HUES48 (cell line): ENCODE results near the gene GPD1.

Source experiments
- H3K27ac ChIP-seq: one replicate; pipeline ENCODE4 v1.7.0; 2013; ENCODE audit warnings: low read depth, low read length, inconsistent platforms
- H3K27me3 ChIP-seq: 2 replicates; pipeline ENCODE4 v1.6.1; 2013; ENCODE audit warnings: mild to moderate bottlenecking, low read length; ENCODE audit not compliant: control insufficient read depth, insufficient read depth
- H3K36me3 ChIP-seq: 2 replicates; pipeline ENCODE4 v1.6.1; 2013; ENCODE audit warnings: low read length; ENCODE audit not compliant: control insufficient read depth, insufficient read depth
- H3K4me1 ChIP-seq: 2 replicates; pipeline ENCODE4 v1.6.1; 2013; ENCODE audit warnings: mild to moderate bottlenecking, low read length; ENCODE audit not compliant: control insufficient read depth, insufficient read depth
- H3K4me3 ChIP-seq: 2 replicates; pipeline ENCODE4 v1.5.1; 2013; ENCODE audit warnings: mild to moderate bottlenecking, low read depth, low read length
- H3K9ac ChIP-seq: 2 replicates; pipeline ENCODE4 v1.6.1; 2013; ENCODE audit warnings: mild to moderate bottlenecking, low read depth, low read length, moderate library complexity
- H3K9me3 ChIP-seq: 2 replicates; pipeline ENCODE4 v1.6.1; 2013; ENCODE audit warnings: low read length; ENCODE audit not compliant: control insufficient read depth, insufficient read depth

The GPD1 gene

GRCh38 chr12:50103767-50104321, at the start of gene GPD1:
GPD1 (plus strand) TSS chr12:50104008; CDS start chr12:50104051, 43 bp downstream.
- H3K27me3 ChIP-seq = no peaks in the 10 kb centered on the region
- no peak within 1 kb of the TSS for H3K9ac ChIP-seq
- peaks cover 11% of the 10 kb centered on the region; the same call in 1 of the 2 replicates for H3K4me1 ChIP-seq
- no peak within 1 kb of the TSS for H3K27ac ChIP-seq
- peaks cover 25% of the 10 kb centered on the region for H3K36me3 ChIP-seq
- H3K9me3 ChIP-seq = no peaks in the 10 kb centered on the region
- no peak within 1 kb of the TSS for H3K4me3 ChIP-seq

GRCh38 chr12:50055831-50056638, 47.8 kb upstream of the GPD1 start:
- H3K36me3 ChIP-seq = no peaks in the 10 kb centered on the region
- peaks cover 15% of the 10 kb centered on the region; the same call in 1 of the 2 replicates for H3K4me1 ChIP-seq
- no peak overlapping the region for H3K9ac ChIP-seq
- H3K27ac ChIP-seq = no peak overlapping the region
- no peaks in the 10 kb centered on the region for H3K9me3 ChIP-seq
- H3K4me3 ChIP-seq = peak overlapping the region; percentile 79
- H3K27me3 ChIP-seq = peaks cover 98% of the 10 kb centered on the region

- no peaks in the 10 kb centered on the region for H3K9me3 ChIP-seq
- no peaks in the 10 kb centered on the region for H3K36me3 ChIP-seq
- no peak overlapping the region for H3K9ac ChIP-seq
- H3K27me3 ChIP-seq = peaks cover 98% of the 10 kb centered on the region
- H3K4me3 ChIP-seq = peak overlapping the region; percentile 79
- H3K4me1 ChIP-seq = peaks cover 11% of the 10 kb centered on the region; the same call in 1 of the 2 replicates
- no peak overlapping the region for H3K27ac ChIP-seq
Measured at GRCh38 chr12:50056639-50056976, 47.2 kb upstream of the GPD1 start.

GRCh38 chr12:50057000-50057841, 46.6 kb upstream of the GPD1 start, which contains the start of gene ASIC1:
ASIC1 (plus strand) TSS chr12:50057596; CDS start chr12:50058767, 1,171 bp downstream.
- Histone ChIP-seq H3K4me1 (peaks cover 10% of the 10 kb centered on the region; the same call in 1 of the 2 replicates), H3K27me3 (peaks cover 97% of the 10 kb centered on the region), H3K36me3 (no peaks in the 10 kb centered on the region), H3K9me3 (no peaks in the 10 kb centered on the region), H3K27ac (no peak within 1 kb of the TSS), H3K4me3 (peak within 1 kb of the TSS; percentile 79), H3K9ac (no peak within 1 kb of the TSS)

GRCh38 chr12:50057896-50058670, 45.7 kb upstream of the GPD1 start:
- H3K9me3 ChIP-seq = no peaks in the 10 kb centered on the region
- peaks cover 10% of the 10 kb centered on the region; the same call in 1 of the 2 replicates for H3K4me1 ChIP-seq
- no peak overlapping the region for H3K9ac ChIP-seq
- H3K36me3 ChIP-seq = no peaks in the 10 kb centered on the region
- H3K27me3 ChIP-seq = peaks cover 91% of the 10 kb centered on the region
- peak overlapping the region; percentile 79; the same call in 1 of the 2 replicates for H3K4me3 ChIP-seq
- no peak overlapping the region for H3K27ac ChIP-seq

- no peaks in the 10 kb centered on the region for H3K9me3 ChIP-seq
- H3K36me3 ChIP-seq = no peaks in the 10 kb centered on the region
- peaks cover 10% of the 10 kb centered on the region; the same call in 1 of the 2 replicates for H3K4me1 ChIP-seq
- no peak overlapping the region for H3K4me3 ChIP-seq
- no peak overlapping the region for H3K9ac ChIP-seq
- H3K27me3 ChIP-seq = peaks cover 83% of the 10 kb centered on the region
- no peak overlapping the region for H3K27ac ChIP-seq
Measured at GRCh38 chr12:50058743-50059312, 45.0 kb upstream of the GPD1 start.

GRCh38 chr12:50059440-50060119, 44.2 kb upstream of the GPD1 start:
- Histone ChIP-seq H3K4me3 (no peak overlapping the region), H3K4me1 (peaks cover 10% of the 10 kb centered on the region; the same call in 1 of the 2 replicates), H3K27me3 (peaks cover 77% of the 10 kb centered on the region), H3K36me3 (no peaks in the 10 kb centered on the region), H3K9ac (no peak overlapping the region), H3K27ac (no peak overlapping the region), H3K9me3 (no peaks in the 10 kb centered on the region)

GRCh38 chr12:50060120-50060468, 43.7 kb upstream of the GPD1 start:
- H3K27ac ChIP-seq = no peak overlapping the region
- H3K9ac ChIP-seq = no peak overlapping the region
- no peak overlapping the region for H3K4me3 ChIP-seq
- H3K36me3 ChIP-seq = no peaks in the 10 kb centered on the region
- no peaks in the 10 kb centered on the region for H3K9me3 ChIP-seq
- peaks cover 10% of the 10 kb centered on the region; the same call in 1 of the 2 replicates for H3K4me1 ChIP-seq
- H3K27me3 ChIP-seq = peaks cover 72% of the 10 kb centered on the region

- no peaks in the 10 kb centered on the region for H3K36me3 ChIP-seq
- no peak overlapping the region for H3K27ac ChIP-seq
- H3K9me3 ChIP-seq = no peaks in the 10 kb centered on the region
- H3K4me3 ChIP-seq = no peak overlapping the region
- H3K9ac ChIP-seq = no peak overlapping the region
- H3K27me3 ChIP-seq = peaks cover 61% of the 10 kb centered on the region
- peaks cover 12% of the 10 kb centered on the region; the same call in 1 of the 2 replicates for H3K4me1 ChIP-seq
Measured at GRCh38 chr12:50061171-50061570, 42.6 kb upstream of the GPD1 start.
